GM21737 (cell line): ENCODE data around the gene SP6.

Experiments used
- ATAC-seq: cut with Tn5 transposase; IDR thresholded peaks from one replicate; pipeline ENCODE4 v1.9.1; 2021; ENCODE audit warnings: mild to moderate bottlenecking, moderate library complexity; ENCODE audit not compliant: unreplicated experiment

SP6 gene

GRCh38 chr17:47879776-47880454, 29.0 kb upstream of the SP6 start:
- ATAC-seq: no peak

GRCh38 chr17:47879028-47879585, 28.1 kb upstream of the SP6 start:
- no peak for ATAC-seq

GRCh38 chr17:47878203-47879027, 27.5 kb upstream of the SP6 start:
- ATAC-seq: no peak

GRCh38 chr17:47877368-47878034, 26.5 kb upstream of the SP6 start:
- ATAC-seq: no peak

GRCh38 chr17:47875011-47875985, 24.3 kb upstream of the SP6 start:
- ATAC-seq: no peak

GRCh38 chr17:47873200-47874090, 22.5 kb upstream of the SP6 start:
- no peak for ATAC-seq

- no peak for ATAC-seq
Observed at GRCh38 chr17:47872651-47873161, 21.7 kb upstream of the SP6 start.

GRCh38 chr17:47872019-47872650, 21.2 kb upstream of the SP6 start:
- no peak for ATAC-seq

- no peak for ATAC-seq
Observed at GRCh38 chr17:47871048-47871447, 20.1 kb upstream of the SP6 start.

GRCh38 chr17:47870056-47870455, 19.1 kb upstream of the SP6 start:
- ATAC-seq: no peak

GRCh38 chr17:47869114-47869513, 18.2 kb upstream of the SP6 start:
- ATAC-seq: no peak

GRCh38 chr17:47867813-47868533, 17.0 kb upstream of the SP6 start:
- ATAC-seq: no peak

GRCh38 chr17:47866941-47867340, 16.0 kb upstream of the SP6 start:
- ATAC-seq: no peak

GRCh38 chr17:47864791-47865216, 13.8 kb upstream of the SP6 start:
- ATAC-seq: no peak

GRCh38 chr17:47862621-47863440, 11.9 kb upstream of the SP6 start:
- no peak for ATAC-seq

- no peak for ATAC-seq
Observed at GRCh38 chr17:47860386-47860785, 9.4 kb upstream of the SP6 start.
